ENCODE results near the gene TNFRSF1B. TPM values are rescaled to one million over a fixed set of nuclear protein-coding genes. Genes with fewer than 3 reads are reported as not detected.
"Not testable (repeated sequence)": the region's sequence is repeated elsewhere in the genome, so short reads cannot be mapped to it uniquely, and the experiment has no call there.

Gene TNFRSF1B
- total and polyA plus RNA-seq, 2 donors (not counting 1 experiment from before 2014, with no cell fraction given): 24.8 to 27.5 TPM

- no peaks in the 10 kb centered on the region for H4K20me1 ChIP-seq (ENCODE audit: control insufficient read depth, extremely low read depth, insufficient read depth, low read length)
- H3K27ac ChIP-seq (ENCODE audit: insufficient read depth, low read length): no peak overlapping the region
- peaks cover 7% of the 10 kb centered on the region for H3K27me3 ChIP-seq (ENCODE audit: control insufficient read depth, insufficient read depth, low read length)
- TF ChIP-seq CTCF (conservative IDR thresholded peaks at IDR 0.05 in 1 of 2, IDR thresholded peaks at IDR 0.05 in 1 of 2; ENCODE audit: low read depth in 1 of 2, low read length in 2 of 2) (no peak), EZH2 (IDR thresholded peaks at IDR 0.05; ENCODE audit: low read length, missing control alignments) (no peak)
- no peaks in the 10 kb centered on the region for H3K4me1 ChIP-seq (ENCODE audit: control insufficient read depth, extremely low read depth, insufficient read depth, low read length)
- H3K79me2 ChIP-seq (ENCODE audit: control insufficient read depth, insufficient read depth, low read length): no peaks in the 10 kb centered on the region
- no peak overlapping the region for H3K4me2 ChIP-seq (ENCODE audit: extremely low read depth, insufficient read depth, low read length)
- no peak overlapping the region for H3K9ac ChIP-seq (ENCODE audit: insufficient read depth, low read length)
- DNase-seq (ENCODE audit: low read depth in 2 of 2): no peak
- no peaks in the 10 kb centered on the region for H3K36me3 ChIP-seq (ENCODE audit: control insufficient read depth, insufficient read depth, low read length)
- no peak overlapping the region for H3K4me3 ChIP-seq (replicated peaks in 1 of 4; ENCODE audit: control extremely low read depth in 1 of 4, insufficient read depth in 1 of 4, low read depth in 3 of 4, low read length in 4 of 4)
- H3K9me3 ChIP-seq (ENCODE audit: control insufficient read depth, insufficient read depth, low read depth, low read length): no peaks in the 10 kb centered on the region
- no peak overlapping the region for H2AFZ ChIP-seq (ENCODE audit: low read length)
Measured at GRCh38 chr1:12220890-12221289, 54.1 kb downstream of the TNFRSF1B start.

- not testable (repeated sequence) for H3K9me3 ChIP-seq (ENCODE audit: control insufficient read depth, insufficient read depth, low read depth, low read length); H3K36me3 ChIP-seq (ENCODE audit: control insufficient read depth, insufficient read depth, low read length); H3K27ac ChIP-seq (ENCODE audit: insufficient read depth, low read length); H4K20me1 ChIP-seq (ENCODE audit: control insufficient read depth, extremely low read depth, insufficient read depth, low read length); H2AFZ ChIP-seq (ENCODE audit: low read length); H3K4me3 ChIP-seq (replicated peaks in 1 of 4; ENCODE audit: control extremely low read depth in 1 of 4, insufficient read depth in 1 of 4, low read depth in 3 of 4, low read length in 4 of 4); H3K27me3 ChIP-seq (ENCODE audit: control insufficient read depth, insufficient read depth, low read length); H3K4me1 ChIP-seq (ENCODE audit: control insufficient read depth, extremely low read depth, insufficient read depth, low read length); H3K9ac ChIP-seq (ENCODE audit: insufficient read depth, low read length); H3K79me2 ChIP-seq (ENCODE audit: control insufficient read depth, insufficient read depth, low read length); DNase-seq (ENCODE audit: low read depth in 2 of 2); H3K4me2 ChIP-seq (ENCODE audit: extremely low read depth, insufficient read depth, low read length)
Measured at GRCh38 chr1:12222700-12223099, 55.9 kb downstream of the TNFRSF1B start.

- not testable (repeated sequence) for H3K4me2 ChIP-seq (ENCODE audit: extremely low read depth, insufficient read depth, low read length); H3K27me3 ChIP-seq (ENCODE audit: control insufficient read depth, insufficient read depth, low read length); H3K36me3 ChIP-seq (ENCODE audit: control insufficient read depth, insufficient read depth, low read length); H4K20me1 ChIP-seq (ENCODE audit: control insufficient read depth, extremely low read depth, insufficient read depth, low read length); H3K9me3 ChIP-seq (ENCODE audit: control insufficient read depth, insufficient read depth, low read depth, low read length); DNase-seq (ENCODE audit: low read depth in 2 of 2); H3K79me2 ChIP-seq (ENCODE audit: control insufficient read depth, insufficient read depth, low read length); H3K9ac ChIP-seq (ENCODE audit: insufficient read depth, low read length); H3K4me1 ChIP-seq (ENCODE audit: control insufficient read depth, extremely low read depth, insufficient read depth, low read length); H2AFZ ChIP-seq (ENCODE audit: low read length); H3K27ac ChIP-seq (ENCODE audit: insufficient read depth, low read length); H3K4me3 ChIP-seq (replicated peaks in 1 of 4; ENCODE audit: control extremely low read depth in 1 of 4, insufficient read depth in 1 of 4, low read depth in 3 of 4, low read length in 4 of 4)
Measured at GRCh38 chr1:12224092-12224491, 57.3 kb downstream of the TNFRSF1B start.

- Histone ChIP-seq H3K4me3 (replicated peaks in 1 of 4; ENCODE audit: control extremely low read depth in 1 of 4, insufficient read depth in 1 of 4, low read depth in 3 of 4, low read length in 4 of 4) (no peak overlapping the region), H3K27me3 (ENCODE audit: control insufficient read depth, insufficient read depth, low read length) (no peaks in the 10 kb centered on the region), H3K9ac (ENCODE audit: insufficient read depth, low read length) (no peak overlapping the region), H3K4me2 (ENCODE audit: extremely low read depth, insufficient read depth, low read length) (no peak overlapping the region), H3K4me1 (ENCODE audit: control insufficient read depth, extremely low read depth, insufficient read depth, low read length) (no peaks in the 10 kb centered on the region), H4K20me1 (ENCODE audit: control insufficient read depth, extremely low read depth, insufficient read depth, low read length) (no peaks in the 10 kb centered on the region), H3K36me3 (ENCODE audit: control insufficient read depth, insufficient read depth, low read length) (no peaks in the 10 kb centered on the region), H3K27ac (ENCODE audit: insufficient read depth, low read length) (no peak overlapping the region), H2AFZ (ENCODE audit: low read length) (no peak overlapping the region), H3K9me3 (ENCODE audit: control insufficient read depth, insufficient read depth, low read depth, low read length) (no peaks in the 10 kb centered on the region), H3K79me2 (ENCODE audit: control insufficient read depth, insufficient read depth, low read length) (peaks cover 18% of the 10 kb centered on the region)
- DNase-seq (ENCODE audit: low read depth in 2 of 2): no peak
- TF ChIP-seq CTCF (conservative IDR thresholded peaks at IDR 0.05 in 1 of 2, IDR thresholded peaks at IDR 0.05 in 1 of 2; ENCODE audit: low read depth in 1 of 2, low read length in 2 of 2) (no peak), EZH2 (IDR thresholded peaks at IDR 0.05; ENCODE audit: low read length, missing control alignments) (no peak)
Measured at GRCh38 chr1:12228979-12229378, 62.2 kb downstream of the TNFRSF1B start.

Data from fibroblast of lung (primary cell).